Left ventricle myocardium superior (tissue), 1 donor: Measurements from ENCODE around the gene CELF6. TPM values are rescaled to one million over a fixed set of nuclear protein-coding genes. Genes with fewer than 3 reads are reported as not detected.

Experiments used
- total RNA-seq: library from RNA; stranded (reverse); fragmentation: NEBNext Ultra II Directional; extraction: Animal tissue kit (Norgen Biotek cat#: 25700); gene quantifications from one replicate; pipeline ENCODE4 v1.2.1, GENCODE V29; 2021
- donor health status: DM: no; HTN: yes; CAD: no; lungs with severe emphysema.

Gene CELF6
- total RNA-seq, 1 donor from 2014 or later: 1.5 TPM

Other genes starting within 250 kb of the CELF6 start
- 29.7 TPM for gene MYO9A, start 202.0 kb downstream of the CELF6 start, total RNA-seq
- 6.3 TPM for gene SENP8, start 201.8 kb downstream of the CELF6 start, total RNA-seq
- not detected for gene GRAMD2A, start 122.4 kb downstream of the CELF6 start, total RNA-seq
- 1,059 TPM for gene PKM, start 89.0 kb downstream of the CELF6 start, total RNA-seq
- 49.6 TPM for gene PARP6, start 47.6 kb downstream of the CELF6 start, total RNA-seq
- gene HEXA, start 55.9 kb upstream of the CELF6 start, total RNA-seq: 64.4 TPM
- not detected for gene TMEM202, start 78.1 kb upstream of the CELF6 start, total RNA-seq
- 184 TPM for gene ARIH1, start 154.2 kb upstream of the CELF6 start, total RNA-seq